Right lobe of liver (tissue), 6 donors: ENCODE results near the gene IL17REL. TPM values are rescaled to one million over a fixed set of nuclear protein-coding genes. Genes with fewer than 3 reads are reported as not detected.

Source experiments
- ATAC-seq, 4 donors: fragments of 200-7000 bp; cut with Tn5 transposase; one replicate each; pipeline ENCODE4 v1.9.1; 2020; ENCODE audit warnings: mild to moderate bottlenecking in 4 of 4, moderate library complexity in 4 of 4
- DNase-seq, 3 donors: peaks; one replicate each; pipeline ENCODE4 v3.0.0-alpha.2; 2020
- H3K27ac ChIP-seq, 3 donors: fragments of 200-600 bp; one replicate each; pipeline ENCODE4 v1.8.0; 2022
- H3K27me3 ChIP-seq, 2 donors: fragments of 200-600 bp; one replicate each; pipeline ENCODE4 v1.8.0; 2022
- H3K36me3 ChIP-seq, 4 donors: fragments of 200-600 bp; sonication (generic) in 1 of 4; one replicate each; pipeline versions ENCODE4 v1.5.1 to v1.8.0; 2017 to 2022; ENCODE audit warnings: control low read depth in 1 of 4
- H3K4me1 ChIP-seq, 4 donors: fragments of 200-600 bp; sonication (generic) in 1 of 4; one replicate each; pipeline versions ENCODE4 v1.5.1 to v1.8.0; 2017 to 2022; ENCODE audit warnings: control low read depth in 1 of 4
- H3K4me3 ChIP-seq, 3 donors: fragments of 200-600 bp; one replicate each; pipeline ENCODE4 v1.8.0; 2022
- H3K9me3 ChIP-seq, 4 donors: fragments of 200-600 bp; sonication (generic) in 1 of 4; one replicate each; pipeline versions ENCODE4 v1.5.1 to v1.8.0; 2017 to 2022; ENCODE audit warnings: control low read depth in 1 of 4
- POLR2A ChIP-seq: fragments of 450-650 bp; IDR thresholded peaks from one replicate; pipeline ENCODE4 v1.6.1; 2017; ENCODE audit warnings: antibody characterized with exemption, mild to moderate bottlenecking
- WGBS: methylation state at CpG from one replicate; pipeline ENCODE4 v1.1.6; 2018; ENCODE audit warnings: low coverage, low lambda C conversion rate; ENCODE audit not compliant: insufficient coverage; ENCODE audit errors: missing lambda C conversion rate; 5-methylcytosine and 5-hydroxymethylcytosine counted together
- intact Hi-C, 2 donors: fragments of 100-400 bp; cut with DNase I; formaldehyde crosslinking; loops; one replicate each; pipeline versions ENCODE4 v1.11.2 to v1.14.1; 2022
- total RNA-seq, 6 experiments: library from RNA; depleted of rRNA in 2 of 6; stranded (reverse); fragments of >200 nt in 2 of 6; fragmentation: NEBNext Ultra II Directional in 3 of 6; extraction: Animal tissue kit (Norgen Biotek cat#: 25700) in 3 of 6; gene quantifications; one replicate each; pipeline versions ENCODE4 v1.1.0 to v1.2.4, GENCODE V29; 2016 to 2023
- TF ChIP-seq, protein P1 (sequence below), 4 donors: fragments of 200-600 bp in 3 of 4; fragments of 450-650 bp in 1 of 4; IDR thresholded peaks; one replicate each; pipeline versions ENCODE4 v1.5.1 to v1.8.0; 2016 to 2022; ENCODE audit warnings: antibody characterized with exemption in 4 of 4, mild to moderate bottlenecking in 2 of 4
- donor health status: DM: no; HTN: yes; CAD: no.
- donor health status: DM: no; HTN: no; CAD: no.
- donor health status: DM: no; HTN: no; CAD: no.
- donor health status: DM: no; HTN: yes; CAD: no.
- donor health status: DM: no; HTN: yes; CAD: no.

IL17REL gene
- total RNA-seq, 6 experiments from 2014 or later = not detected

- Histone ChIP-seq H3K27ac (no peak overlapping the region), H3K4me3 (no peak overlapping the region), H3K4me1 (no peaks in the 10 kb centered on the region), H3K27me3 (no peaks in the 10 kb centered on the region), H3K9me3 (no peaks in the 10 kb centered on the region), H3K36me3 (no peaks in the 10 kb centered on the region)
- DNase-seq (no peak), ATAC-seq (peak in 1 of 4 donors; percentile 8)
- TF ChIP-seq POLR2A = no peak
- TF ChIP-seq, protein P1, sequence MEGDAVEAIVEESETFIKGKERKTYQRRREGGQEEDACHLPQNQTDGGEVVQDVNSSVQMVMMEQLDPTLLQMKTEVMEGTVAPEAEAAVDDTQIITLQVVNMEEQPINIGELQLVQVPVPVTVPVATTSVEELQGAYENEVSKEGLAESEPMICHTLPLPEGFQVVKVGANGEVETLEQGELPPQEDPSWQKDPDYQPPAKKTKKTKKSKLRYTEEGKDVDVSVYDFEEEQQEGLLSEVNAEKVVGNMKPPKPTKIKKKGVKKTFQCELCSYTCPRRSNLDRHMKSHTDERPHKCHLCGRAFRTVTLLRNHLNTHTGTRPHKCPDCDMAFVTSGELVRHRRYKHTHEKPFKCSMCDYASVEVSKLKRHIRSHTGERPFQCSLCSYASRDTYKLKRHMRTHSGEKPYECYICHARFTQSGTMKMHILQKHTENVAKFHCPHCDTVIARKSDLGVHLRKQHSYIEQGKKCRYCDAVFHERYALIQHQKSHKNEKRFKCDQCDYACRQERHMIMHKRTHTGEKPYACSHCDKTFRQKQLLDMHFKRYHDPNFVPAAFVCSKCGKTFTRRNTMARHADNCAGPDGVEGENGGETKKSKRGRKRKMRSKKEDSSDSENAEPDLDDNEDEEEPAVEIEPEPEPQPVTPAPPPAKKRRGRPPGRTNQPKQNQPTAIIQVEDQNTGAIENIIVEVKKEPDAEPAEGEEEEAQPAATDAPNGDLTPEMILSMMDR (IDR thresholded peaks at IDR 0.05) = no peak
- intact Hi-C loops = no loop called here
- 72% methylated on average over 12 of the region's 35 CpGs for WGBS
Observed at GRCh38 chr22:50045211-50046018, 32.9 kb upstream of the IL17REL start.

DNA sequence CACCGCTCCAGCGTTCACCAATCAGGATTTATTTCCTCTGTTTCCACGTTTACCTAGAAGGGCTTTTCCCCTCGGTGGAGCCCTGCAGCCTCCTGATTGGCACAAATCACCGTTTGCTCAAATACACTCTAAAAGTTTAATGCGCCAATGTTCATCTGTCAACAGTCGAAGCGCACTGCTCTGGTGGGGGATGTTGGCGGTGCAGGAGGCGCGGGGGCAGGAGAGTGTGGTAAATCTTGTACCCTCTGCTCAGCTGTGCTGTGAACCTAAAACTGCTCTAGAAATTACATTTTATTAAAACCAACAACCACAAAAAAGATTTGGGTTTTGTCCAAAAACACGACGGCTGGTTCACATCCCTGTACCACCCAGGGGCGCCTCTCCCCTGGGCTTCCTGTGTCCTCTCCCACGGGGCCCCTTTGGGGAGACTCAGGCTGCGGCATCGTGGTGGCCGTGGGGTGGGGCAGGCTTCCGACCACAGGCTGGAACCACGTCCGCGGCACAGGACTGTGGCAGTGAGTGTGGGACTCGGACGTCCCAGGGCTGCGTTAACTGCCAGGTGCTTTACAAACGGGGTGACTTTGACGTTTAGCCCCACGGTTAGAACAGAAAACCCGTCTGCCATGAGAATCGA lies 32.0 kb upstream of the IL17REL start:
- Histone ChIP-seq H3K4me1 (no peaks in the 10 kb centered on the region), H3K27me3 (no peaks in the 10 kb centered on the region), H3K36me3 (no peaks in the 10 kb centered on the region), H3K4me3 (no peak overlapping the region), H3K9me3 (no peaks in the 10 kb centered on the region), H3K27ac (no peak overlapping the region)
- WGBS = 54% methylated on average over 14 of the region's 30 CpGs
- ATAC-seq (no peak), DNase-seq (no peak)
- no peak for TF ChIP-seq POLR2A
- TF ChIP-seq, protein P1 (IDR thresholded peaks at IDR 0.05) = no peak
- intact Hi-C loops = no loop called here

DNA sequence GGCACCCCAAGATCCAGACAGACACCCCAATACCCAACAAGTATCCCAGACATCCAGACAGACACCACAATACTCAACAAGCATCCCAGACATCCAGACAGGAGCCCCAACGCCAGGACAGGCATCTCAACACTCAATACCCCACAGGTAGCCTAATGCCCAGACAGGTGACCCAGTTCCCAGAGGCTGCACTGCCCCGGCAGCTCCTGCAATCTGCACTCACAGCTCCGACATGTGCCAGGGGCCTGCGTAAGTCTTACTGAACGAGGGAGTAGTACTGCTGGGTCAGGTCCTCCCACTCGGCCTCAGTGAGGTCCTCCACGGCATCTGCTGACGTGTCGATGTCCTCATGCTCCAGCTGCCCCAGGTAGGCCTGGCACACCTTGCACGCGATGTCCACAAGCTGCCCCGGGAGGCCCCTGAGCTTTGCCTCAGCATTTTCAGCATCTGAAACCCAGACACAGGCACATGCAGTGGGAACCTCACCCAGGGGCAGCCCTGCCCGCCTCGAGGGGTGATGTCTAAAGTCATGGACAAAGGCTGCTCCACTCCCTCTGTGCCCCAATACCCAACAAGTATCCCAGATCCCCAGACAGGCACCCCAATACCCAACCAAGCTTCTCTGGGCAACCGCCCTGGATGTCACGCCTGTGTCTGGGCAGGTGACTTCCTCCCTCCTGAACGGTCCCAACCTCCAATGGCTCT lies 28.9 kb upstream of the IL17REL start:
- DNase-seq (no peak), ATAC-seq (no peak)
- Histone ChIP-seq H3K27ac (no peak overlapping the region), H3K27me3 (no peaks in the 10 kb centered on the region), H3K9me3 (no peaks in the 10 kb centered on the region), H3K4me1 (no peaks in the 10 kb centered on the region), H3K4me3 (no peak overlapping the region), H3K36me3 (no peaks in the 10 kb centered on the region)
- 88% methylated on average over 10 of the region's 17 CpGs for WGBS
- no peak for TF ChIP-seq POLR2A
- TF ChIP-seq, protein P1 (IDR thresholded peaks at IDR 0.05) = no peak
- intact Hi-C loops = no loop called here

GRCh38 chr22:50040717-50041116 lies 28.2 kb upstream of the IL17REL start:
- TF ChIP-seq, protein P1 (IDR thresholded peaks at IDR 0.05) = no peak
- no peak for TF ChIP-seq POLR2A
- H3K27ac ChIP-seq = no peak overlapping the region
- no peaks in the 10 kb centered on the region for H3K4me1 ChIP-seq
- H3K27me3 ChIP-seq = no peaks in the 10 kb centered on the region
- ATAC-seq (no peak), DNase-seq (no peak)
- no peaks in the 10 kb centered on the region for H3K9me3 ChIP-seq
- intact Hi-C loops = no loop called here
- H3K4me3 ChIP-seq = no peak overlapping the region
- WGBS = 73% methylated on average over 4 of the region's 7 CpGs
- H3K36me3 ChIP-seq = no peaks in the 10 kb centered on the region
